Caco-2 (cell line): ENCODE results near the gene ZGLP1. TPM values are rescaled to one million over a fixed set of nuclear protein-coding genes. Genes with fewer than 3 reads are reported as not detected.

ENCODE experiments used
- Bru-seq: library from RNA; stranded (reverse); fragments of 400-500 nt; gene quantifications from one replicate; lab custom pipeline; 2021; lab: Mats Ljungman, UMichigan
- BruChase-seq, 2 experiments: library from RNA; stranded (reverse); fragments of 400-500 nt; gene quantifications; one replicate each; lab custom pipeline; 2021; lab: Mats Ljungman, UMichigan
- BruUV-seq: library from RNA; stranded (reverse); fragments of 400-500 nt; replicated peaks from 2 replicates; lab custom pipeline; 2021; lab: Mats Ljungman, UMichigan
- CTCF ChIA-PET: fragments of 300-600 bp; sonication (Branson Sonifier 250); formaldehyde crosslinking; loops from one replicate; lab custom pipeline; 2022; ENCODE audit warnings: antibody characterized with exemption; lab: Charles Lee
- POLR2A ChIA-PET: fragments of 300-600 bp; sonication (Branson Sonifier 250); formaldehyde crosslinking; loops from one replicate; lab custom pipeline; 2022; ENCODE audit warnings: antibody characterized with exemption; lab: Charles Lee
- DNase-seq, 2 experiments: peaks; one replicate each; pipeline versions ENCODE4 v3.0.0 to v3.0.0-alpha.2; 2020 to 2022
- H3K27me3 ChIP-seq: replicated peaks from 2 replicates; pipeline ENCODE4 v1.6.0; 2011; ENCODE audit warnings: low read length; ENCODE audit not compliant: control insufficient read depth, insufficient read depth
- H3K36me3 ChIP-seq: 2 replicates; pipeline ENCODE4 v1.5.1; 2011; ENCODE audit warnings: low read length; ENCODE audit not compliant: control insufficient read depth, insufficient read depth
- H3K4me1 ChIP-seq: fragments of 250-450 bp; sonication (Bioruptor Pico); 2 replicates; pipeline ENCODE4 v1.5.1; 2020; ENCODE audit warnings: mild to moderate bottlenecking
- H3K4me3 ChIP-seq: 2 replicates; pipeline ENCODE4 v1.5.1; 2011; ENCODE audit warnings: low read depth, mild to moderate bottlenecking, control low read depth, low read length
- H3K9me3 ChIP-seq: fragments of 250-450 bp; sonication (Bioruptor Pico); 2 replicates; pipeline ENCODE4 v1.5.1; 2020; ENCODE audit warnings: mild to moderate bottlenecking, moderate library complexity
- H3K27ac Mint-ChIP-seq: one replicate; pipeline ENCODE4 v1.8.0; 2022; ENCODE audit warnings: mixed read lengths; ENCODE audit not compliant: unreplicated experiment
- H3K27me3 Mint-ChIP-seq: one replicate; pipeline ENCODE4 v1.8.0; 2022; ENCODE audit warnings: mixed read lengths; ENCODE audit not compliant: insufficient read depth, unreplicated experiment
- H3K36me3 Mint-ChIP-seq: one replicate; pipeline ENCODE4 v1.8.0; 2022; ENCODE audit warnings: mild to moderate bottlenecking, mixed read lengths; ENCODE audit not compliant: insufficient read depth, unreplicated experiment
- H3K4me1 Mint-ChIP-seq: one replicate; pipeline ENCODE4 v1.8.0; 2022; ENCODE audit warnings: low read depth, mixed read lengths; ENCODE audit not compliant: unreplicated experiment
- H3K4me3 Mint-ChIP-seq: one replicate; pipeline ENCODE4 v1.8.0; 2022; ENCODE audit warnings: mild to moderate bottlenecking, moderate library complexity, mixed read lengths; ENCODE audit not compliant: unreplicated experiment
- H3K9me3 Mint-ChIP-seq: one replicate; pipeline ENCODE4 v1.8.0; 2022; ENCODE audit warnings: mixed read lengths; ENCODE audit not compliant: unreplicated experiment
- intact Hi-C: fragments of 100-400 bp; cut with micrococcal nuclease; formaldehyde crosslinking; loops from one replicate; pipeline ENCODE4 v1.10.0; 2022; ENCODE audit not compliant: unreplicated experiment
- long read RNA-seq: library from polyadenylated mRNA; stranded (forward); transcript quantifications from one replicate; pipeline ENCODE4 v2.0.0, GENCODE V29; 2022
- total RNA-seq: library from RNA; stranded (reverse); gene quantifications from 2 replicates; pipeline ENCODE4 v1.2.3, GENCODE V29; 2022
- TF ChIP-seq, protein P1 (sequence below), 2 experiments: fragments of 200-600 bp in 1 of 2; IDR thresholded peaks; 1 replicate in 1 of 2; 2 replicates in 1 of 2; pipeline versions ENCODE4 v1.5.1 to v1.8.0; 2011 to 2022; ENCODE audit warnings: antibody characterized with exemption in 1 of 2, control low read depth in 1 of 2, inconsistent platforms in 1 of 2, low read depth in 1 of 2, low read length in 1 of 2, mild to moderate bottlenecking in 1 of 2, moderate library complexity in 1 of 2; ENCODE audit not compliant: insufficient read depth in 1 of 2, severe bottlenecking in 1 of 2, unreplicated experiment in 1 of 2

The ZGLP1 gene
- total RNA-seq (2.5 and 3.8 TPM in 2 replicates), Bru-seq, nascent RNA (percentile 45 among the genes with signal in this experiment), BruChase-seq, experiment 1, labeled RNA remaining after a 2-hour chase (percentile 36 among the genes with signal in this experiment), BruChase-seq, experiment 2, labeled RNA remaining after a 6-hour chase (percentile 46 among the genes with signal in this experiment)
- long read RNA-seq, result 0 reads

GRCh38 chr19:10309423-10309822 lies at the start of gene ZGLP1:
Gene ZGLP1 (minus strand): TSS chr19:10309815.
- intact Hi-C loops, result no loop called here
- Mint-ChIP-seq H3K36me3 (peaks cover 6% of the 10 kb centered on the region), H3K9me3 (no peaks in the 10 kb centered on the region), H3K4me1 (peaks cover under 1% of the 10 kb centered on the region), H3K27ac (no peak within 1 kb of the TSS), H3K4me3 (no peak within 1 kb of the TSS), H3K27me3 (no peaks in the 10 kb centered on the region)
- ChIA-PET POLR2A (no interaction called here), CTCF (no interaction called here)
- BruUV-seq, result no TSS peak
- H3K4me1 ChIP-seq, result no peaks in the 10 kb centered on the region
- no peaks in the 10 kb centered on the region for H3K27me3 ChIP-seq
- no peaks in the 10 kb centered on the region for H3K9me3 ChIP-seq
- H3K4me3 ChIP-seq, result no peak within 1 kb of the TSS
- no peaks in the 10 kb centered on the region for H3K36me3 ChIP-seq
- DNase-seq, result no peak
- TF ChIP-seq, protein P1, sequence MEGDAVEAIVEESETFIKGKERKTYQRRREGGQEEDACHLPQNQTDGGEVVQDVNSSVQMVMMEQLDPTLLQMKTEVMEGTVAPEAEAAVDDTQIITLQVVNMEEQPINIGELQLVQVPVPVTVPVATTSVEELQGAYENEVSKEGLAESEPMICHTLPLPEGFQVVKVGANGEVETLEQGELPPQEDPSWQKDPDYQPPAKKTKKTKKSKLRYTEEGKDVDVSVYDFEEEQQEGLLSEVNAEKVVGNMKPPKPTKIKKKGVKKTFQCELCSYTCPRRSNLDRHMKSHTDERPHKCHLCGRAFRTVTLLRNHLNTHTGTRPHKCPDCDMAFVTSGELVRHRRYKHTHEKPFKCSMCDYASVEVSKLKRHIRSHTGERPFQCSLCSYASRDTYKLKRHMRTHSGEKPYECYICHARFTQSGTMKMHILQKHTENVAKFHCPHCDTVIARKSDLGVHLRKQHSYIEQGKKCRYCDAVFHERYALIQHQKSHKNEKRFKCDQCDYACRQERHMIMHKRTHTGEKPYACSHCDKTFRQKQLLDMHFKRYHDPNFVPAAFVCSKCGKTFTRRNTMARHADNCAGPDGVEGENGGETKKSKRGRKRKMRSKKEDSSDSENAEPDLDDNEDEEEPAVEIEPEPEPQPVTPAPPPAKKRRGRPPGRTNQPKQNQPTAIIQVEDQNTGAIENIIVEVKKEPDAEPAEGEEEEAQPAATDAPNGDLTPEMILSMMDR (IDR thresholded peaks at IDR 0.05; ENCODE audit: insufficient read depth in 1 of 2, low read depth in 1 of 2, low read length in 1 of 2, severe bottlenecking in 1 of 2, unreplicated experiment in 1 of 2), result no peak

DNA sequence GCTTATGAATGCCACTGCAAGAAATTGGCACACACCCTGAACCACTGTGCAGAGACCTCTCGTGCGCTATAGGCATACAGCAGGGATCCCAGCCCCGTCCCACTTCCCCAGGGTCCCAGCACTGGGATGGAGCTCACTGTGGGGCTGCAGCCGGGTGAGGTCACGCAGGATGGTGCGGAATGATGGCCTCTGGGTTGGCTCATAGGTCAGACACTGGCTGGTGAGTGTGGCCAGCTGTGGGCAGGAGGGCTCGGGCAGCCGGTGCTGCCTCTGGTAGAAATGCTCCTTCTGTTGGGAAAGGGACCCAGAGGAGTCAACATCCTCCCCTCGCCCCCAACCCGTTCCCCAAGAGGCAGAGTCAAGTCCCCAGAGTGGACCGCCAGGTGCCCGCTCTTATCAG lies 46.8 kb upstream of the ZGLP1 start:
- TF ChIP-seq, protein P1 (IDR thresholded peaks at IDR 0.05; ENCODE audit: insufficient read depth in 1 of 2, low read depth in 1 of 2, low read length in 1 of 2, severe bottlenecking in 1 of 2, unreplicated experiment in 1 of 2), result no peak
- Mint-ChIP-seq H3K27ac (no peak overlapping the region), H3K27me3 (no peaks in the 10 kb centered on the region), H3K36me3 (peaks cover 61% of the 10 kb centered on the region), H3K4me1 (peaks cover 6% of the 10 kb centered on the region), H3K9me3 (no peaks in the 10 kb centered on the region), H3K4me3 (no peak overlapping the region)
- Histone ChIP-seq H3K4me3 (no peak overlapping the region), H3K36me3 (no peaks in the 10 kb centered on the region), H3K9me3 (no peaks in the 10 kb centered on the region), H3K4me1 (no peaks in the 10 kb centered on the region), H3K27me3 (no peaks in the 10 kb centered on the region)
- CTCF ChIA-PET, result no interaction called here
- no TSS peak for BruUV-seq
- intact Hi-C loops, result no loop called here
- no peak for DNase-seq
- POLR2A ChIA-PET, result no interaction called here

- Histone ChIP-seq H3K36me3 (peaks cover 1% of the 10 kb centered on the region; the same call in 1 of the 2 replicates), H3K4me3 (no peak overlapping the region), H3K27me3 (no peaks in the 10 kb centered on the region), H3K9me3 (no peaks in the 10 kb centered on the region), H3K4me1 (no peaks in the 10 kb centered on the region)
- no peak overlapping the region for H3K27ac Mint-ChIP-seq
- ChIA-PET CTCF (no interaction called here), POLR2A (interaction anchor here (0.7 kb wide), 1 partner anchor 16 kb away, joined by 5 read pairs; no protein-coding TSS in a partner anchor)
- no peaks in the 10 kb centered on the region for H3K4me1 Mint-ChIP-seq
- no TSS peak for BruUV-seq
- H3K36me3 Mint-ChIP-seq, result peaks cover 46% of the 10 kb centered on the region
- TF ChIP-seq, protein P1 (IDR thresholded peaks at IDR 0.05; ENCODE audit: insufficient read depth in 1 of 2, low read depth in 1 of 2, low read length in 1 of 2, severe bottlenecking in 1 of 2, unreplicated experiment in 1 of 2), result no peak
- peak; percentile 28 to 52 for DNase-seq
- intact Hi-C loops, result no loop called here
- no peak overlapping the region for H3K4me3 Mint-ChIP-seq
- no peaks in the 10 kb centered on the region for H3K9me3 Mint-ChIP-seq
- H3K27me3 Mint-ChIP-seq, result no peaks in the 10 kb centered on the region
These were observed 44.3 kb upstream of the ZGLP1 start for GRCh38 chr19:10353793-10354391.
